ENCODE data around the gene TMEM131.

- no peak for TF ChIP-seq CTCF (IDR thresholded peaks at IDR 0.05)
- no peak for TF ChIP-seq EZH2phosphoT487 (IDR thresholded peaks at IDR 0.05)
- TF ChIP-seq EZH2 (IDR thresholded peaks at IDR 0.05), result no peak
These were observed 272.3 kb downstream of the TMEM131 start for GRCh38 chr2:97723156-97724072.
